GM12878 (cell line): ENCODE results near the gene TMEM50B. TPM values are rescaled to one million over a fixed set of nuclear protein-coding genes. Genes with fewer than 3 reads are reported as not detected.
"Not testable (repeated sequence)": the region's sequence is repeated elsewhere in the genome, so short reads cannot be mapped to it uniquely, and the experiment has no call there.

Experiments
- ATAC-seq: fragments of 200-7000 bp; cut with Tn5 transposase; 3 replicates; pipeline ENCODE4 v1.9.1; 2020; ENCODE audit warnings: mild to moderate bottlenecking, moderate library complexity
- BruUV-seq: library from RNA; stranded (reverse); fragments of 400-500 nt; replicated peaks from 2 replicates; lab custom pipeline; 2021; lab: Mats Ljungman, UMichigan
- CTCF ChIA-PET: fragments of 300-600 bp; sonication (Branson Sonifier 250); formaldehyde crosslinking; extraction: SDS; loops from one replicate; lab custom pipeline; 2021; ENCODE audit warnings: inconsistent platforms; lab: Yijun Ruan, JAX
- POLR2A ChIA-PET: fragments of 350-600 bp; formaldehyde crosslinking; extraction: SDS; loops from one replicate; lab custom pipeline; 2021; ENCODE audit warnings: inconsistent platforms; lab: Charles Lee
- RAD21 ChIA-PET: fragments of 300-600 bp; sonication (Branson Sonifier 250); formaldehyde crosslinking; loops from one replicate; lab custom pipeline; 2023; ENCODE audit warnings: antibody characterized with exemption; ENCODE audit not compliant: unreplicated experiment; lab: Charles Lee
- SMC1A ChIA-PET: fragments of 300-600 bp; sonication (Branson Sonifier 250); formaldehyde crosslinking; loops from one replicate; lab custom pipeline; 2023; ENCODE audit not compliant: unreplicated experiment, uncharacterized antibody; lab: Charles Lee
- DNase-seq: peaks from one replicate; pipeline ENCODE4 v3.0.0-alpha.2; 2011; ENCODE audit warnings: low read depth, low spot score
- FAIRE-seq: peaks from 3 replicates; lab custom pipeline; 2011; peaks lifted over from hg19 to GRCh38; lab: Jason Lieb, UNC
- H2AFZ ChIP-seq: 2 replicates; pipeline ENCODE4 v1.6.0; 2011; ENCODE audit warnings: low read depth, low read length, control low read depth; ENCODE audit not compliant: control insufficient read depth
- H3K27ac ChIP-seq: 2 replicates; pipeline ENCODE4 v1.5.1; 2011; ENCODE audit warnings: control low read depth; ENCODE audit not compliant: control insufficient read depth, insufficient read depth
- H3K27me3 ChIP-seq, 2 experiments: replicated peaks in 1 of 2; 2 replicates each; pipeline versions ENCODE4 v1.6.0 to v1.6.1; 2011; ENCODE audit warnings: low read length in 1 of 2; ENCODE audit not compliant: control insufficient read depth in 2 of 2, insufficient read depth in 2 of 2
- H3K36me3 ChIP-seq, 2 experiments: 2 replicates each; pipeline ENCODE4 v1.5.1; 2011; ENCODE audit warnings: low read length in 1 of 2; ENCODE audit not compliant: control insufficient read depth in 2 of 2, insufficient read depth in 2 of 2
- H3K4me1 ChIP-seq: 2 replicates; pipeline ENCODE4 v1.6.1; 2011; ENCODE audit warnings: mild to moderate bottlenecking, low read length, moderate library complexity, mixed read lengths; ENCODE audit not compliant: control insufficient read depth, insufficient read depth
- H3K4me2 ChIP-seq: 2 replicates; pipeline ENCODE4 v1.6.0; 2011; ENCODE audit warnings: control low read depth; ENCODE audit not compliant: control insufficient read depth, insufficient read depth
- H3K4me3 ChIP-seq: fragments of 200-600 bp; sonication (generic); 2 replicates; pipeline ENCODE4 v1.5.1; 2016
- H3K79me2 ChIP-seq: 2 replicates; pipeline ENCODE4 v1.6.0; 2011; ENCODE audit warnings: low read length; ENCODE audit not compliant: control insufficient read depth, insufficient read depth
- H3K9ac ChIP-seq: 2 replicates; pipeline ENCODE4 v1.8.0; 2011; ENCODE audit warnings: low read length, control low read depth, mixed read lengths; ENCODE audit not compliant: control insufficient read depth, insufficient read depth
- H3K9me3 ChIP-seq: replicated peaks from 3 replicates; pipeline ENCODE4 v1.5.1; 2011; ENCODE audit warnings: mild to moderate bottlenecking, low read length; ENCODE audit not compliant: control insufficient read depth, insufficient read depth
- H4K20me1 ChIP-seq: 2 replicates; pipeline ENCODE4 v1.6.0; 2011; ENCODE audit not compliant: control insufficient read depth, insufficient read depth
- ATF3 ChIP-seq: IDR thresholded peaks from 2 replicates; pipeline ENCODE4 v1.6.1; 2011; ENCODE audit warnings: low read depth, mild to moderate bottlenecking, low read length, moderate library complexity, borderline replicate concordance; ENCODE audit errors: extremely low read depth
- CREB1 ChIP-seq: IDR thresholded peaks from 2 replicates; pipeline ENCODE4 v1.6.1; 2012; ENCODE audit warnings: low read depth, mild to moderate bottlenecking, inconsistent platforms
- EZH2 ChIP-seq: IDR thresholded peaks from 2 replicates; pipeline ENCODE4 v1.6.1; 2012; ENCODE audit warnings: low read depth, mild to moderate bottlenecking, control low read depth, inconsistent platforms, low read length, borderline replicate concordance; ENCODE audit not compliant: control insufficient read depth
- POU2F2 ChIP-seq: IDR thresholded peaks from 3 replicates; pipeline ENCODE4 v1.6.1; 2011; ENCODE audit warnings: low read depth, mild to moderate bottlenecking, low read length, borderline replicate concordance
- RELB ChIP-seq: fragments of 450-650 bp; IDR thresholded peaks from 2 replicates; pipeline ENCODE4 v1.6.1; 2017; ENCODE audit warnings: low read depth, mild to moderate bottlenecking, moderate library complexity
- SMAD1 ChIP-seq: fragments of 450-650 bp; IDR thresholded peaks from 2 replicates; pipeline ENCODE4 v1.6.1; 2018; ENCODE audit warnings: mild to moderate bottlenecking, low read depth; ENCODE audit not compliant: partially characterized antibody
- WGBS: methylation state at CpG from one replicate; pipeline ENCODE4 v1.1.6; 2016; ENCODE audit warnings: low lambda C conversion rate; ENCODE audit not compliant: insufficient replicate concordance, insufficient coverage; ENCODE audit errors: missing lambda C conversion rate; 5-methylcytosine and 5-hydroxymethylcytosine counted together
- in situ Hi-C: fragments of 300-500 bp; cut with MboI; formaldehyde crosslinking; loops from 9 replicates; pipeline ENCODE4 v1.14.3; 2018; ENCODE audit warnings: mixed read lengths
- intact Hi-C: fragments of 100-400 bp; cut with micrococcal nuclease; formaldehyde crosslinking; loops from one replicate; pipeline ENCODE4 v1.14.2; 2022; ENCODE audit not compliant: unreplicated experiment
- polyA plus RNA-seq, 11 experiments: library from polyadenylated mRNA; depleted of rRNA in 4 of 11; unstranded in 6 of 11; stranded (reverse) in 5 of 11; fragments of >200 nt; fragmentation: Nextera tagmentation in 4 of 11; fragmentation: Illumina TruSeq in 1 of 11; extraction: Ambion mirVana in 4 of 11; extraction: Trizol in 1 of 11; gene quantifications; 1 replicate in 1 of 11; 2 replicates in 10 of 11; pipeline versions ENCODE4 v1.2.1 to v1.2.3, GENCODE V29; 2011 to 2016; ENCODE audit warnings: inconsistent platforms in 2 of 11, missing spikeins in 2 of 11, low read depth in 1 of 11
- total RNA-seq, 4 experiments: library from RNA; depleted of rRNA in 3 of 4; stranded (reverse); fragments of >200 nt in 3 of 4; fragmentation: Illumina TruSeq in 1 of 4; extraction: Trizol in 1 of 4; gene quantifications; 2 replicates each; pipeline versions ENCODE4 v1.2.1 to v1.2.3, GENCODE V29; 2013 to 2021

TMEM50B gene
- total and polyA plus RNA-seq, 10 of the 15 experiments (the other 5 are each of a cell fraction or from before 2014, with no cell fraction given), result 12.1 to 42.1 (median 18.2) TPM

GRCh38 chr21:33451634-33452071 lies 28.1 kb downstream of the TMEM50B start (continued):
- no peak for TF ChIP-seq CREB1

- Histone ChIP-seq H3K9ac (no peak overlapping the region), H3K4me1 (no peaks in the 10 kb centered on the region), H3K9me3 (no peaks in the 10 kb centered on the region), H3K79me2 (no peaks in the 10 kb centered on the region), H3K4me3 (no peak overlapping the region), H3K36me3 (peaks cover 0 to 4% of the 10 kb centered on the region in 2 experiments; a peak in 2 of 4 replicates), H4K20me1 (no peaks in the 10 kb centered on the region), H3K4me2 (no peak overlapping the region), H3K27ac (no peak overlapping the region), H2AFZ (no peak overlapping the region), H3K27me3 (no peaks in the 10 kb centered on the region)
- in situ Hi-C loops, result loop anchor here (10.0 kb wide), 1 partner anchor 515 kb away; no protein-coding TSS in a partner anchor
- 96% methylated on average over 4 of the region's 4 CpGs for WGBS
- ChIA-PET CTCF (interaction anchor here (0.9 to 12.7 kb wide), 7 partner anchors 12 to 249 kb away, joined by 3 to 319 read pairs (median 4); no protein-coding TSS in a partner anchor), SMC1A (interaction anchor here (1.0 to 2.8 kb wide), 5 partner anchors 13 to 252 kb away, joined by 3 to 11 read pairs (median 4); no protein-coding TSS in a partner anchor), RAD21 (interaction anchor here (1.0 to 1.1 kb wide), 2 partner anchors 88 to 156 kb away, joined by 3 read pairs; no protein-coding TSS in a partner anchor), POLR2A (interaction anchor here (0.9 kb wide), 1 partner anchor 44 kb away, joined by 6 read pairs; no protein-coding TSS in a partner anchor)
- ATAC-seq (no peak), FAIRE-seq (no peak), DNase-seq (no peak)
- intact Hi-C loops, result loop anchor here (5.0 to 10.0 kb wide), 4 partner anchors 317 to 615 kb away; no protein-coding TSS in a partner anchor
- TF ChIP-seq POU2F2 (no peak), ATF3 (no peak), RELB (no peak), EZH2 (no peak), SMAD1 (no peak)
- BruUV-seq, result TSS peak; percentile 74
Measured at GRCh38 chr21:33449616-33450015, 30.2 kb downstream of the TMEM50B start.

- H3K27me3 ChIP-seq, H3K36me3 ChIP-seq, ATAC-seq, H3K4me3 ChIP-seq, H3K9ac ChIP-seq, FAIRE-seq, DNase-seq, H3K79me2 ChIP-seq, H2AFZ ChIP-seq, H3K9me3 ChIP-seq, H4K20me1 ChIP-seq, H3K4me2 ChIP-seq, H3K27ac ChIP-seq, BruUV-seq: not testable (repeated sequence)
- CTCF ChIA-PET, result interaction anchor here (1.0 to 12.7 kb wide), 10 partner anchors 9 to 500 kb away, joined by 4 to 319 read pairs (median 6); no protein-coding TSS in a partner anchor
- H3K4me1 ChIP-seq, result peaks cover 10% of the 10 kb centered on the region
- POLR2A ChIA-PET, result interaction anchor here (0.6 kb wide), 3 partner anchors 10 to 675 kb away, joined by 3 to 6 read pairs (median 3); partner anchors contain the start of gene PAXBP1
- intact Hi-C loops (loop anchor here (5.0 to 10.0 kb wide), 4 partner anchors 314 to 612 kb away; no protein-coding TSS in a partner anchor), in situ Hi-C loops (loop anchor here (10.0 kb wide), 1 partner anchor 512 kb away; no protein-coding TSS in a partner anchor)
- SMC1A ChIA-PET, result interaction anchor here (0.7 to 9.6 kb wide), 11 partner anchors 11 to 249 kb away, joined by 3 to 133 read pairs (median 5); no protein-coding TSS in a partner anchor
- RAD21 ChIA-PET, result interaction anchor here (0.6 to 8.5 kb wide), 9 partner anchors 12 to 250 kb away, joined by 3 to 148 read pairs (median 15); partner anchors contain the start of gene TMEM50B
- 97% methylated on average over 6 of the region's 6 CpGs for WGBS
Measured at GRCh38 chr21:33446620-33447019, 33.2 kb downstream of the TMEM50B start.
